Measurements from ENCODE around the gene HMGB2.

DNA sequence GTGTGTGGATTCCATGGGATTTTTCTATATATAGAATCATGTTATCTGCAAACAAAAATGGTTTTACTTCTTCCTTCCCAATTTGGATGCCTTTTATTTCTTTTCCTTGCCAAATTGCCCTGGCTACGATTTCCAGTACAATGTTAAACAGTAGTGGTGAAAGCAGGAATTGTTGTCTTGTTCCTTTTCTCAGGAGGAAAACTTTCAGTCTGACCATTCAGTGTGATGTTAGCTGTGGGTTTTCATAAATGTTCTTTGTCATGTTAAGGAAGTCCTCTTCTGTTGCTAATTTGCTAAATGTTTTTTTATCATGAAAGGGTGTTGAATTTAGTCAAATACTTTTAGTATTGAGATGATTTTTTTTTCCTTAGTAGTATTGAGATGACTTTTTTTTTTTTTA is 47.5 kb upstream of the HMGB2 start:
- TF ChIP-seq POLR2A (IDR thresholded peaks at IDR 0.05; ENCODE audit: low read depth, low read length): no peak
- TF ChIP-seq POLR2AphosphoS5 (IDR thresholded peaks at IDR 0.05; ENCODE audit: low read depth, low read length): no peak
- no peak for TF ChIP-seq TAF1 (IDR thresholded peaks at IDR 0.05; ENCODE audit: borderline replicate concordance, low read depth, low read length)

Measured in GM12892 (cell line).